HepG2 (cell line): ENCODE measurements around the gene ARL17B. TPM values are rescaled to one million over a fixed set of nuclear protein-coding genes. Genes with fewer than 3 reads are reported as not detected.

Experiments
- DNMT3B ChIP-seq: conservative IDR thresholded peaks from 2 replicates; pipeline ENCODE4 v1.6.1; 2016; ENCODE audit warnings: missing biosample characterization, control low read depth
- GABPB1 ChIP-seq: IDR thresholded peaks from 2 replicates; pipeline ENCODE4 v1.6.1; 2016; ENCODE audit warnings: mild to moderate bottlenecking, missing genetic modification reagents, moderate library complexity, missing compliant biosample characterization
- GMEB2 ChIP-seq: IDR thresholded peaks from 2 replicates; pipeline ENCODE4 v1.6.1; 2016; ENCODE audit warnings: missing biosample characterization, missing genetic modification reagents, low read depth
- KDM2A ChIP-seq: sonication (generic); formaldehyde crosslinking; IDR thresholded peaks from 2 replicates; pipeline ENCODE4 v1.4.0; 2020; ENCODE audit warnings: low read depth, missing genetic modification reagents, borderline replicate concordance
- MAZ ChIP-seq, 2 experiments: sonication (generic) in 1 of 2; formaldehyde crosslinking in 1 of 2; IDR thresholded peaks; 2 replicates each; pipeline versions ENCODE4 v1.5.0 to v1.6.1; 2012 to 2020; ENCODE audit warnings: low read depth in 2 of 2, mild to moderate bottlenecking in 2 of 2, borderline replicate concordance in 1 of 2, improper control_type of control experiment in 1 of 2, low read length in 1 of 2, missing genetic modification reagents in 1 of 2, moderate library complexity in 1 of 2
- MEIS1 ChIP-seq: sonication (generic); formaldehyde crosslinking; IDR thresholded peaks from 2 replicates; pipeline ENCODE4 v1.9.0; 2021; ENCODE audit warnings: mild to moderate bottlenecking, missing genetic modification reagents, moderate library complexity, borderline replicate concordance
- MLXIP ChIP-seq: sonication (generic); formaldehyde crosslinking; IDR thresholded peaks from 2 replicates; pipeline ENCODE4 v1.9.0; 2021; ENCODE audit warnings: missing genetic modification reagents, borderline replicate concordance
- MTA1 ChIP-seq: sonication (generic); formaldehyde crosslinking; IDR thresholded peaks from 2 replicates; pipeline ENCODE4 v1.4.0; 2020; ENCODE audit warnings: missing genetic modification reagents, mild to moderate bottlenecking, borderline replicate concordance
- MYPOP ChIP-seq: sonication (generic); formaldehyde crosslinking; IDR thresholded peaks from 2 replicates; pipeline ENCODE4 v1.8.1; 2023; ENCODE audit warnings: mild to moderate bottlenecking, moderate library complexity, missing genetic modification reagents
- POLR2G ChIP-seq: fragments of 200-400 bp; formaldehyde crosslinking; IDR thresholded peaks from 2 replicates; pipeline ENCODE4 v1.6.1; 2018; ENCODE audit warnings: mild to moderate bottlenecking, low read depth, low read length, moderate library complexity
- TFDP1 ChIP-seq: IDR thresholded peaks from 2 replicates; pipeline ENCODE4 v1.6.1; 2016; ENCODE audit warnings: missing compliant biosample characterization, missing genetic modification reagents, borderline replicate concordance
- YY1 ChIP-seq: IDR thresholded peaks from 2 replicates; pipeline ENCODE4 v1.6.1; 2011; ENCODE audit warnings: low read length, low read depth, moderate library complexity, mild to moderate bottlenecking; ENCODE audit not compliant: insufficient read depth, insufficient replicate concordance
- ZBTB8A ChIP-seq: sonication (generic); formaldehyde crosslinking; IDR thresholded peaks from 2 replicates; pipeline ENCODE4 v1.4.0; 2020; ENCODE audit warnings: mild to moderate bottlenecking, low read depth, missing genetic modification reagents, borderline replicate concordance
- ZNF230 ChIP-seq: sonication (generic); formaldehyde crosslinking; IDR thresholded peaks from 2 replicates; pipeline ENCODE4 v1.4.0; 2020; ENCODE audit warnings: mild to moderate bottlenecking, missing genetic modification reagents
- ZNF292 ChIP-seq: sonication (generic); formaldehyde crosslinking; IDR thresholded peaks from 2 replicates; pipeline ENCODE4 v1.8.1; 2022; ENCODE audit warnings: mild to moderate bottlenecking, low read depth, missing genetic modification reagents, borderline replicate concordance
- ZNF674 ChIP-seq: sonication (generic); formaldehyde crosslinking; IDR thresholded peaks from 2 replicates; pipeline ENCODE4 v1.5.0; 2020; ENCODE audit warnings: low read depth, mild to moderate bottlenecking, missing genetic modification reagents
- ZNF749 ChIP-seq: sonication (generic); formaldehyde crosslinking; IDR thresholded peaks from 2 replicates; pipeline ENCODE4 v1.8.0; 2022; ENCODE audit warnings: mild to moderate bottlenecking, missing genetic modification reagents, moderate library complexity, borderline replicate concordance
- ZSCAN29 ChIP-seq: sonication (generic); formaldehyde crosslinking; conservative IDR thresholded peaks from 2 replicates; pipeline ENCODE4 v1.4.0; 2020; ENCODE audit warnings: mild to moderate bottlenecking, missing genetic modification reagents
- polyA plus RNA-seq, 8 experiments: library from polyadenylated mRNA; depleted of rRNA in 3 of 8; stranded (reverse) in 7 of 8; unstranded in 1 of 8; fragments of >200 nt; fragmentation: Illumina TruSeq in 4 of 8; extraction: Trizol in 4 of 8; gene quantifications; 2 replicates each; pipeline versions ENCODE4 v1.2.1 to v1.2.3, GENCODE V29; 2011 to 2016; ENCODE audit warnings: low read depth in 4 of 8, missing spikeins in 1 of 8, mixed read lengths in 1 of 8; ENCODE audit not compliant: insufficient read depth in 1 of 8
- total RNA-seq, 5 experiments: library from RNA; depleted of rRNA; stranded (reverse); fragments of >200 nt; fragmentation: Illumina TruSeq; extraction: Trizol; gene quantifications; 2 replicates each; pipeline ENCODE4 v1.2.3, GENCODE V29; 2016; ENCODE audit warnings: low read depth in 1 of 5

The ARL17B gene
- total and polyA plus RNA-seq, 2 of the 13 experiments (the other 11 are each of a cell fraction or from before 2014, with no cell fraction given), result 14.2 to 25.8 TPM

GRCh38 chr17:46266656-46267544 is 94.7 kb downstream of the ARL17B start (continued):
- TF ChIP-seq GMEB2 (CRISPR knock-in tag) (peak; percentile 24; the same call in 1 of the 2 replicates), ZNF674 (peak; percentile 92; the same call in 1 of the 2 replicates), MEIS1 (CRISPR knock-in tag) (no peak), ZSCAN29 (peak; percentile 41; the same call in 1 of the 2 replicates), ZNF292 (CRISPR knock-in tag) (0 out of 2 replicates have a peak, but pooled peaks have one; percentile 33), YY1 (peak; percentile 75), DNMT3B (CRISPR knock-in tag) (no peak), ZNF230 (0 out of 2 replicates have a peak, but pooled peaks have one; percentile 9), MLXIP (CRISPR knock-in tag) (no peak), MAZ (IDR thresholded peaks at IDR 0.05; ENCODE audit: borderline replicate concordance, low read depth, low read length) (0 out of 2 replicates have a peak, but pooled peaks have one; percentile 59), MAZ (CRISPR knock-in tag; IDR thresholded peaks at IDR 0.05; ENCODE audit: low read depth) (peak; percentile 88), ZNF749 (CRISPR knock-in tag) (peak; percentile 36; the same call in 1 of the 2 replicates), MYPOP (peak; percentile 98), ZBTB8A (CRISPR knock-in tag) (no peak), MTA1 (CRISPR knock-in tag) (no peak; the same call in 1 of the 2 replicates), TFDP1 (CRISPR knock-in tag) (no peak), GABPB1 (CRISPR knock-in tag) (peak; percentile 60; the same call in 1 of the 2 replicates), KDM2A (CRISPR knock-in tag) (peak; percentile 62; the same call in 1 of the 2 replicates), POLR2G (peak; percentile 82)
